Measurements from ENCODE around the gene GARNL3.

The GARNL3 gene

GRCh38 chr9:127351182-127352166 is 86.9 kb downstream of the GARNL3 start:
- peak; percentile 34 to 96 (median 73) for DNase-seq

GRCh38 chr9:127353882-127354281 is 89.3 kb downstream of the GARNL3 start:
- no peak for DNase-seq

- DNase-seq, result no peak
Observed at GRCh38 chr9:127356906-127357305, 92.3 kb downstream of the GARNL3 start.

- no peak for DNase-seq
Observed at GRCh38 chr9:127358023-127358535, 93.5 kb downstream of the GARNL3 start.

- no peak for DNase-seq
Observed at GRCh38 chr9:127358770-127359169, 94.2 kb downstream of the GARNL3 start.

GRCh38 chr9:127360250-127360649 is 95.7 kb downstream of the GARNL3 start:
- no peak for DNase-seq

GRCh38 chr9:127360829-127361228 is 96.3 kb downstream of the GARNL3 start:
- peak in 1 of 3 experiments; percentile 26 for DNase-seq

- DNase-seq, result no peak
Observed at GRCh38 chr9:127361561-127361960, 97.0 kb downstream of the GARNL3 start.

GRCh38 chr9:127362829-127363228 is 98.3 kb downstream of the GARNL3 start:
- DNase-seq, result no peak

GRCh38 chr9:127365461-127365860 is 100.9 kb downstream of the GARNL3 start:
- no peak for DNase-seq

GRCh38 chr9:127366594-127366993 is 102.0 kb downstream of the GARNL3 start:
- DNase-seq, result no peak

- DNase-seq, result no peak
Observed at GRCh38 chr9:127368852-127369402, 104.4 kb downstream of the GARNL3 start.

GRCh38 chr9:127369428-127369827 is 104.9 kb downstream of the GARNL3 start:
- no peak for DNase-seq

- no peak for DNase-seq
Observed at GRCh38 chr9:127370147-127370579, 105.6 kb downstream of the GARNL3 start.

- DNase-seq, result no peak
Observed at GRCh38 chr9:127370672-127371648, 106.4 kb downstream of the GARNL3 start.

- DNase-seq, result no peak
Observed at GRCh38 chr9:127380479-127380878, 115.9 kb downstream of the GARNL3 start.

GRCh38 chr9:127382541-127382940 is 118.0 kb downstream of the GARNL3 start:
- no peak for DNase-seq

GRCh38 chr9:127384016-127384730 is 119.6 kb downstream of the GARNL3 start:
- no peak for DNase-seq

GRCh38 chr9:127384901-127385300 is 120.3 kb downstream of the GARNL3 start:
- DNase-seq, result no peak

GRCh38 chr9:127386249-127386648 is 121.7 kb downstream of the GARNL3 start:
- DNase-seq, result peak in 1 of 3 experiments; percentile 47

- DNase-seq, result no peak
Observed at GRCh38 chr9:127386981-127387380, 122.4 kb downstream of the GARNL3 start.

Measured in NCI-H1417 (cell line).